Left ventricle myocardium inferior (tissue), 1 donor: ENCODE measurements around the gene PELI1. TPM values are rescaled to one million over a fixed set of nuclear protein-coding genes. Genes with fewer than 3 reads are reported as not detected.

Experiments used
- DNase-seq: peaks from one replicate; pipeline ENCODE4 v3.0.0-alpha.2; 2020
- H3K27ac ChIP-seq: fragments of 200-600 bp; replicated peaks from 2 replicates; pipeline ENCODE4 v1.8.0; 2021
- H3K27me3 ChIP-seq: fragments of 200-600 bp; 2 replicates; pipeline ENCODE4 v1.8.0; 2021; ENCODE audit warnings: low read depth
- H3K36me3 ChIP-seq: fragments of 200-600 bp; 2 replicates; pipeline ENCODE4 v1.8.0; 2021
- H3K4me1 ChIP-seq: fragments of 200-600 bp; 2 replicates; pipeline ENCODE4 v1.8.0; 2021
- H3K4me3 ChIP-seq: fragments of 200-600 bp; 2 replicates; pipeline ENCODE4 v1.8.0; 2021; ENCODE audit warnings: mild to moderate bottlenecking, moderate library complexity
- H3K9me3 ChIP-seq: fragments of 200-600 bp; replicated peaks from 2 replicates; pipeline ENCODE4 v1.8.0; 2021
- CTCF ChIP-seq: fragments of 200-600 bp; IDR thresholded peaks from 2 replicates; pipeline ENCODE4 v1.8.0; 2021; ENCODE audit warnings: antibody characterized with exemption, mild to moderate bottlenecking, borderline replicate concordance
- intact Hi-C: fragments of 100-400 bp; cut with micrococcal nuclease; formaldehyde crosslinking; loops from one replicate; pipeline ENCODE4 v1.11.0; 2022
- total RNA-seq: library from RNA; stranded (reverse); fragmentation: NEBNext Ultra II Directional; extraction: Animal tissue kit (Norgen Biotek cat#: 25700); gene quantifications from one replicate; pipeline ENCODE4 v1.2.1, GENCODE V29; 2021
- donor health status: DM: no; HTN: yes; CAD: no; lungs with severe emphysema.

PELI1 gene
- total RNA-seq, 1 donor from 2014 or later: 6.6 TPM

GRCh38 chr2:64173156-64174135, 29.2 kb upstream of the PELI1 start:
- no peak for DNase-seq
- Histone ChIP-seq H3K9me3 (no peaks in the 10 kb centered on the region), H3K36me3 (no peaks in the 10 kb centered on the region), H3K4me3 (no peak overlapping the region), H3K4me1 (no peaks in the 10 kb centered on the region), H3K27me3 (no peaks in the 10 kb centered on the region), H3K27ac (no peak overlapping the region)
- no peak for TF ChIP-seq CTCF
- intact Hi-C loops: no loop called here

DNA sequence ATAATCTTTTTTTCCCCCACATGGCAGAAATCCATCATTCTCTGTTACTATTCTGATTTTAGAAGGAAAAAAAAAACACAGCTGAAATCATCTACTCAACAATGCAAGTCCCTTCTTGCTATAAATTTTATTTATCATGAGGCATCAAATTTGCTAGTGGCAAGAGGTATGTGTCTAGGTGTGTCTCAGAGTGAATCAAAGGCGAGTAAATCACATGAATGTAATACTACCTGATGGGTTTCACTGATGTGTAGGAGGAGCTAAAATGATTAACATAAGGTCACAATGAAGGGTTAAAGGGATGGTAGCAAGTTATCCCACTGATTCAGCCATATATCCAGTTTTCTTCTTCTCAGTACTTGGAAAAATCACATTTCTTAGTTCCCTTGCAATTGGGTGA, 24.5 kb upstream of the PELI1 start:
- no peaks in the 10 kb centered on the region for H3K36me3 ChIP-seq
- intact Hi-C loops: no loop called here
- H3K27me3 ChIP-seq: no peaks in the 10 kb centered on the region
- no peak for TF ChIP-seq CTCF
- no peaks in the 10 kb centered on the region for H3K4me1 ChIP-seq
- no peak for DNase-seq
- no peak overlapping the region for H3K4me3 ChIP-seq
- H3K9me3 ChIP-seq: no peaks in the 10 kb centered on the region
- no peak overlapping the region for H3K27ac ChIP-seq

DNA sequence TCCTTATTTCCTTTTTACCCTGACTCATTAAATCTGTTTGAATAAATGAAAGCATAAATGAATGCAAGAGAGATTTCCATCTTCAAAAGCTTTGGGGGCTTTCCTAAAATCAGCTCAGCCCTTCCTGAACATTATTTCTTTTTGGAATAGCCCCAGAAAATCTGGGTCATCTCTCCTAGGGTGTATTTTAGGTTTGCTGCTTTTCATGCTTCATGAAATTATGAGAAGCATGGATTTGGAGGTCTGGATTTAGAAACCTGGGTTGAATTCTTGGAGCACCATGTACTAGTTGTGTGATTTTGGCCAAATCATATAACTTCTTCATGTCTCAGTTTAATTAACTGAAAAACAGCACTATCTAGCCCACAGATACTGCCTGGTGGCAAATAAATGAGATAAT, 24.0 kb upstream of the PELI1 start:
- TF ChIP-seq CTCF: no peak
- H3K36me3 ChIP-seq: no peaks in the 10 kb centered on the region
- intact Hi-C loops: no loop called here
- no peak for DNase-seq
- no peaks in the 10 kb centered on the region for H3K27me3 ChIP-seq
- no peaks in the 10 kb centered on the region for H3K9me3 ChIP-seq
- no peak overlapping the region for H3K27ac ChIP-seq
- H3K4me3 ChIP-seq: no peak overlapping the region
- no peaks in the 10 kb centered on the region for H3K4me1 ChIP-seq

DNA sequence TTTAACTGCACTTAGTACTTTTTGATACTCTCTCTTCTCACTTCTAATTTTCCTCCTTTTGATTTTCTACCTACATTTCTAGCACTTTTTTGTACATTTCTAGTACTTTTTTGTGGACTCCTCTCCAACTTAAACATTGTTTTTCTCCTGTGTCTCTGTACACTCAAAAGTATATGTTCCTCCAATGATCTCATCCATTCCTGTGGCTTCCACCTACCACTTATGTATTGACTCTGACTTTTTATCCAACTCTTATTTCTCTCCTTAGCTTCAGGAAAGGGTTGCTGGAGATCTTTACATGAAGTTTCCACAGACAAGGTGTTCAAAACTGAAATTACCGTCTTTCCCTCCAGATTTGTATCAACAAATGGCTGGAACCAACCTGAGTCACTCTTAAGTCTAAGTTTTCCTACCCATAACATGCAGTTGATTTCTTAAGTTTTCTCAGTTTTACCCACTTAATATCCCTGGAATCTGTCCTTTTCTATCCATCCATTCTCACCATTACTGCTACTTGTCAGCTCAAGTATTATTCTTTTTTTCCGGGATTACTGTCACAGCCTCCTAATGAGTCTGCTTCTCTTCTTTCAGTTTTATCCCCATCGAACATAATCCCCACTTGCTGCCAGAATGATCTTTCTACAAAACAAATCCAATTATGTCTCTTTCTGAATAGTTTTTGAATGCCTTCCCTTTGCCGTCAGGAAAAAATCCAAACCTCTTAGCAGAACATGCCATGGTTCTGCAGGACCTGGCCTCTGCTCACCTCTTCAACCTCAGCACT, 22.6 kb upstream of the PELI1 start:
- DNase-seq: no peak
- Histone ChIP-seq H3K4me3 (no peak overlapping the region), H3K27me3 (no peaks in the 10 kb centered on the region), H3K9me3 (no peaks in the 10 kb centered on the region), H3K36me3 (no peaks in the 10 kb centered on the region), H3K27ac (no peak overlapping the region), H3K4me1 (no peaks in the 10 kb centered on the region)
- TF ChIP-seq CTCF: no peak
- intact Hi-C loops: no loop called here

DNA sequence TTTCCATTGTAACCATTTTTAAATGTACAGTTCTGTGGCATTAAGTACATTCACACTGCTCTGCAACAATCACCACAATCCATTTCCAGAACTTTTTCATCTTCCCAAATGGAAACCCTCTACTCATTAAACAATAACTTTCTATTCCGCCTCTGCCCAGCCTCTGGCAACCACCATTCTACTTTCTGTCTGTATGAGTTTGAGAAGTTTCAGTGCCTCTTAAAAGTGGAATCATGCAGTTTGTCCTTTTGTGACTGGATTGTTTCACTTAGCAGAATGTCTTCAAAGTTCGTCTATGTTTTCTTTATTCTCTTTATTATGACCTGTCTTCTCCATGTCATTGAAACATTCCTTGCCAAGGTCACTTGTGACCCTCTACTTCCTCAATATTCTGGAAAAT, 22.0 kb upstream of the PELI1 start:
- intact Hi-C loops: no loop called here
- H3K36me3 ChIP-seq: no peaks in the 10 kb centered on the region
- no peak overlapping the region for H3K27ac ChIP-seq
- H3K4me3 ChIP-seq: no peak overlapping the region
- no peak for DNase-seq
- TF ChIP-seq CTCF: no peak
- no peaks in the 10 kb centered on the region for H3K4me1 ChIP-seq
- H3K9me3 ChIP-seq: no peaks in the 10 kb centered on the region
- no peaks in the 10 kb centered on the region for H3K27me3 ChIP-seq
